H1 (cell line): Measurements from ENCODE around the gene ZNF57. TPM values are rescaled to one million over a fixed set of nuclear protein-coding genes. Genes with fewer than 3 reads are reported as not detected.

Experiments
- CTCF ChIA-PET: fragments of 300-600 bp; sonication (Branson Sonifier 250); formaldehyde crosslinking; loops from one replicate; lab custom pipeline; 2021; ENCODE audit not compliant: partially characterized antibody; lab: Charles Lee
- POLR2A ChIA-PET: fragments of 300-600 bp; sonication (Branson Sonifier 250); formaldehyde crosslinking; loops from one replicate; lab custom pipeline; 2021; ENCODE audit warnings: inconsistent platforms; ENCODE audit not compliant: partially characterized antibody; lab: Charles Lee
- DNase-seq, 2 experiments: peaks; one replicate each; pipeline versions ENCODE4 v3.0.0 to v3.0.0-alpha.2; 2010 to 2022; ENCODE audit warnings: low spot score in 2 of 2, low read depth in 1 of 2, mixed read lengths in 1 of 2
- FAIRE-seq: peaks from 2 replicates; lab custom pipeline; 2011; peaks lifted over from hg19 to GRCh38; lab: Jason Lieb, UNC
- H2AFZ ChIP-seq: 2 replicates; pipeline ENCODE4 v1.8.1; 2012; ENCODE audit warnings: low read length, inconsistent platforms
- H2AK5ac ChIP-seq: 2 replicates; pipeline ENCODE4 v1.6.1; 2013; ENCODE audit warnings: low read depth, low read length
- H2BK120ac ChIP-seq: replicated peaks from 2 replicates; pipeline ENCODE3; 2013; ENCODE audit warnings: low read depth, low read length, inconsistent platforms
- H2BK12ac ChIP-seq: 2 replicates; pipeline ENCODE4 v1.6.1; 2013; ENCODE audit warnings: low read depth, low read length
- H2BK15ac ChIP-seq: 2 replicates; pipeline ENCODE4 v1.6.1; 2013; ENCODE audit warnings: low read length
- H2BK20ac ChIP-seq: 2 replicates; pipeline ENCODE4 v1.6.1; 2013; ENCODE audit warnings: low read length
- H2BK5ac ChIP-seq: 2 replicates; pipeline ENCODE4 v1.6.1; 2013; ENCODE audit warnings: low read depth, low read length
- H3K14ac ChIP-seq: 2 replicates; pipeline ENCODE4 v1.6.1; 2013; ENCODE audit warnings: inconsistent platforms; ENCODE audit not compliant: insufficient read length
- H3K18ac ChIP-seq: 2 replicates; pipeline ENCODE4 v1.6.1; 2013; ENCODE audit warnings: low read length; ENCODE audit errors: extremely low read depth
- H3K23ac ChIP-seq: 2 replicates; pipeline ENCODE4 v1.6.1; 2013; ENCODE audit warnings: inconsistent platforms; ENCODE audit not compliant: insufficient read length
- H3K23me2 ChIP-seq: 2 replicates; pipeline ENCODE4 v1.6.1; 2013; ENCODE audit warnings: low read depth, low read length
- H3K27ac ChIP-seq: 2 replicates; pipeline ENCODE4 v1.6.1; 2011; ENCODE audit warnings: low read depth, low read length, inconsistent platforms
- H3K27me3 ChIP-seq, 4 experiments: replicated peaks in 1 of 4; 1 replicate in 1 of 4; 2 replicates in 3 of 4; pipeline versions ENCODE4 v1.6.1 to v1.8.1; 2011 to 2013; ENCODE audit warnings: low read length in 3 of 4, mild to moderate bottlenecking in 3 of 4, inconsistent platforms in 2 of 4, mixed read lengths in 2 of 4, moderate library complexity in 1 of 4; ENCODE audit not compliant: control insufficient read depth in 3 of 4, insufficient read depth in 3 of 4; ENCODE audit errors: extremely low read depth in 1 of 4
- H3K36me3 ChIP-seq, 4 experiments: 2 replicates each; pipeline versions ENCODE4 v1.6.1 to v1.8.1; 2011 to 2013; ENCODE audit warnings: mild to moderate bottlenecking in 4 of 4, low read length in 3 of 4, moderate library complexity in 2 of 4, control low read depth in 1 of 4, inconsistent platforms in 1 of 4; ENCODE audit not compliant: insufficient read depth in 4 of 4, control insufficient read depth in 2 of 4
- H3K4ac ChIP-seq: replicated peaks from 2 replicates; pipeline ENCODE3; 2013; ENCODE audit warnings: low read length, low read depth, mixed read lengths, inconsistent platforms; ENCODE audit not compliant: insufficient read length
- H3K4me1 ChIP-seq, 4 experiments: replicated peaks in 1 of 4; 1 replicate in 1 of 4; 2 replicates in 3 of 4; pipeline versions ENCODE4 v1.6.1 to v1.8.1; 2011 to 2013; ENCODE audit warnings: low read length in 3 of 4, inconsistent platforms in 2 of 4, mixed read lengths in 1 of 4; ENCODE audit not compliant: insufficient read depth in 4 of 4, control insufficient read depth in 3 of 4
- H3K4me2 ChIP-seq, 2 experiments: 2 replicates each; pipeline versions ENCODE4 v1.6.1 to v1.8.1; 2011 to 2013; ENCODE audit warnings: low read depth in 2 of 2, low read length in 2 of 2, control low read depth in 1 of 2, inconsistent platforms in 1 of 2, mild to moderate bottlenecking in 1 of 2; ENCODE audit not compliant: insufficient read depth in 1 of 2
- H3K4me3 ChIP-seq, 4 experiments: fragments of 200-600, 300-600 bp in 1 of 4; sonication (generic), shearing (Covaris generic), sonication (Bioruptor Twin) in 1 of 4; 2 replicates each; pipeline versions ENCODE4 v1.5.1 to v1.8.1; 2011 to 2016; ENCODE audit warnings: low read length in 4 of 4, low read depth in 3 of 4, control low read depth in 2 of 4, inconsistent platforms in 2 of 4, mild to moderate bottlenecking in 2 of 4, mixed read lengths in 1 of 4, moderate library complexity in 1 of 4; ENCODE audit not compliant: insufficient read depth in 2 of 4; ENCODE audit errors: extremely low read depth in 1 of 4
- H3K56ac ChIP-seq: replicated peaks from 2 replicates; pipeline ENCODE3; 2013; ENCODE audit warnings: low read depth, mild to moderate bottlenecking, mixed read lengths, low read length, inconsistent platforms; ENCODE audit not compliant: insufficient read length
- H3K79me1 ChIP-seq: 2 replicates; pipeline ENCODE4 v1.6.1; 2013; ENCODE audit warnings: low read depth, low read length, control low read depth
- H3K79me2 ChIP-seq, 2 experiments: 2 replicates each; pipeline versions ENCODE4 v1.6.1 to v1.8.1; 2012 to 2013; ENCODE audit warnings: low read length in 2 of 2, mild to moderate bottlenecking in 2 of 2, inconsistent platforms in 1 of 2; ENCODE audit not compliant: insufficient read depth in 2 of 2, control insufficient read depth in 1 of 2
- H3K9ac ChIP-seq, 4 experiments: replicated peaks in 1 of 4; 1 replicate in 1 of 4; 2 replicates in 3 of 4; pipeline versions ENCODE4 v1.6.1 to v1.8.1; 2011 to 2013; ENCODE audit warnings: low read depth in 3 of 4, low read length in 3 of 4, control low read depth in 2 of 4, mild to moderate bottlenecking in 2 of 4, moderate library complexity in 2 of 4, inconsistent platforms in 1 of 4; ENCODE audit errors: extremely low read depth in 1 of 4
- H3K9me3 ChIP-seq, 2 experiments: 2 replicates each; pipeline versions ENCODE4 v1.6.1 to v1.8.1; 2012 to 2013; ENCODE audit warnings: mild to moderate bottlenecking in 2 of 2, moderate library complexity in 2 of 2, control low read depth in 1 of 2, inconsistent platforms in 1 of 2, low read depth in 1 of 2, low read length in 1 of 2, mixed read lengths in 1 of 2; ENCODE audit not compliant: insufficient read depth in 2 of 2
- H4K20me1 ChIP-seq, 2 experiments: replicated peaks in 1 of 2; 2 replicates each; pipeline versions ENCODE3 to v1.8.1; 2011 to 2013; ENCODE audit warnings: inconsistent platforms in 2 of 2, low read length in 2 of 2, mild to moderate bottlenecking in 1 of 2; ENCODE audit not compliant: insufficient read depth in 2 of 2, control insufficient read depth in 1 of 2
- H4K5ac ChIP-seq: 2 replicates; pipeline ENCODE4 v1.6.1; 2013; ENCODE audit warnings: low read length, low read depth, mixed read lengths, inconsistent platforms; ENCODE audit not compliant: insufficient read length
- H4K8ac ChIP-seq: 2 replicates; pipeline ENCODE4 v1.8.0; 2013; ENCODE audit warnings: mild to moderate bottlenecking, moderate library complexity, low read length, inconsistent platforms; ENCODE audit not compliant: insufficient read depth; ENCODE audit errors: extremely low read depth
- H4K91ac ChIP-seq: replicated peaks from 2 replicates; pipeline ENCODE3; 2013; ENCODE audit warnings: low read length, mixed read lengths, inconsistent platforms; ENCODE audit not compliant: insufficient read length
- E2F6 ChIP-seq: IDR thresholded peaks from 2 replicates; pipeline ENCODE4 v1.6.1; 2012; ENCODE audit warnings: inconsistent platforms
- JUND ChIP-seq: IDR thresholded peaks from 2 replicates; pipeline ENCODE4 v1.6.1; 2011; ENCODE audit warnings: mild to moderate bottlenecking, improper control_type of control experiment, low read length
- WGBS, 2 experiments: shearing (Covaris generic) in 1 of 2; methylation state at CpG; one replicate each; pipeline versions ENCODE4 v1.1.6 to v1.1.7; 2013 to 2015; ENCODE audit warnings: low lambda C conversion rate in 2 of 2, mixed read lengths in 2 of 2, inconsistent platforms in 1 of 2, low coverage in 1 of 2, missing lambda C conversion rate in 1 of 2; ENCODE audit not compliant: insufficient replicate concordance in 2 of 2, insufficient coverage in 1 of 2, insufficient read length in 1 of 2; ENCODE audit errors: extremely low coverage in 1 of 2, missing lambda C conversion rate in 1 of 2; 5-methylcytosine and 5-hydroxymethylcytosine counted together
- polyA plus RNA-seq, 7 experiments: library from polyadenylated mRNA; depleted of rRNA in 3 of 7; stranded (reverse) in 5 of 7; unstranded in 2 of 7; fragments of >200 nt in 5 of 7; fragments of 200-250 nt in 2 of 7; gene quantifications; 1 replicate in 5 of 7; 2 replicates in 1 of 7; 4 replicates in 1 of 7; pipeline versions ENCODE4 v1.2.1 to v1.2.3, GENCODE V29; 2011 to 2013; ENCODE audit warnings: missing spikeins in 2 of 7, mixed read lengths in 2 of 7
- total RNA-seq: library from RNA; stranded (reverse); fragmentation: NEBNext Ultra II Directional; extraction: Animal tissue kit (Norgen Biotek cat#: 25700); gene quantifications from 2 replicates; pipeline ENCODE4 v1.2.1, GENCODE V29; 2021

ZNF57 gene
- total and polyA plus RNA-seq, 2 of the 8 experiments (the other 6 are each of a cell fraction or from before 2014, with no cell fraction given) = 4.9 to 8.9 TPM

GRCh38 chr19:2888731-2889224 is 11.9 kb upstream of the ZNF57 start:
- H4K5ac ChIP-seq = no peak overlapping the region
- H4K91ac ChIP-seq = no peak overlapping the region
- no peak overlapping the region for H3K18ac ChIP-seq
- 0 out of 2 replicates have a peak, but pooled peaks have one; percentile 27 for TF ChIP-seq E2F6
- TF ChIP-seq JUND = no peak
- no peak overlapping the region for H3K4me2 ChIP-seq
- no peak overlapping the region for H2BK120ac ChIP-seq
- H3K23me2 ChIP-seq = no peaks in the 10 kb centered on the region
- H3K4ac ChIP-seq = no peak overlapping the region
- no peaks in the 10 kb centered on the region for H3K79me2 ChIP-seq
- no peak overlapping the region for H4K8ac ChIP-seq
- no peak overlapping the region for H2BK20ac ChIP-seq
- no peak overlapping the region for H3K4me3 ChIP-seq
- H2BK5ac ChIP-seq = no peak overlapping the region
- no peak overlapping the region for H2BK15ac ChIP-seq
- no peak overlapping the region for H3K27ac ChIP-seq
- H3K9ac ChIP-seq = no peak overlapping the region
- H2AFZ ChIP-seq = no peak overlapping the region
- H3K4me1 ChIP-seq = no peaks in the 10 kb centered on the region
- no peak for DNase-seq
- no peak overlapping the region for H2BK12ac ChIP-seq
- H3K79me1 ChIP-seq = no peaks in the 10 kb centered on the region
- H3K56ac ChIP-seq = no peak overlapping the region
- POLR2A ChIA-PET = interaction anchor here (1.2 kb wide), 1 partner anchor 61 kb away, joined by 3 read pairs; no protein-coding TSS in a partner anchor
- H3K23ac ChIP-seq = no peak overlapping the region
- 85% methylated on average over 21 of the region's 37 CpGs; no CpG with 5 or more reads in 1 of the 2 experiments for WGBS, 2 experiments
- CTCF ChIA-PET = interaction anchor here (0.6 to 2.1 kb wide), 5 partner anchors 10 to 65 kb away, joined by 3 to 11 read pairs (median 4); no protein-coding TSS in a partner anchor
- H3K36me3 ChIP-seq = no peaks in the 10 kb centered on the region
- no peak for FAIRE-seq
- H3K27me3 ChIP-seq = no peaks in the 10 kb centered on the region
- H2AK5ac ChIP-seq = no peak overlapping the region
- no peak overlapping the region for H3K14ac ChIP-seq
- H4K20me1 ChIP-seq = no peaks in the 10 kb centered on the region
- H3K9me3 ChIP-seq = peaks cover 3 to 22% of the 10 kb centered on the region in 2 experiments; a peak in 3 of 4 replicates
